Urinary bladder (tissue), 4 donors: Measurements from ENCODE around the gene PTP4A1. TPM values are rescaled to one million over a fixed set of nuclear protein-coding genes. Genes with fewer than 3 reads are reported as not detected.
"Not testable (repeated sequence)": the region's sequence is repeated elsewhere in the genome, so short reads cannot be mapped to it uniquely, and the experiment has no call there.

Experiments
- DNase-seq: peaks from one replicate; pipeline ENCODE4 v3.0.0-alpha.2; 2015; ENCODE audit errors: extremely low spot score
- H3K27ac ChIP-seq: one replicate; pipeline ENCODE4 v1.5.1; 2013; ENCODE audit warnings: low read depth, mild to moderate bottlenecking, moderate library complexity
- H3K36me3 ChIP-seq: one replicate; pipeline ENCODE4 v1.6.1; 2013; ENCODE audit warnings: mild to moderate bottlenecking, moderate library complexity; ENCODE audit not compliant: insufficient read depth
- H3K4me1 ChIP-seq: one replicate; pipeline ENCODE4 v1.6.1; 2013; ENCODE audit warnings: mild to moderate bottlenecking, moderate library complexity; ENCODE audit not compliant: insufficient read depth
- H3K4me3 ChIP-seq: one replicate; pipeline ENCODE4 v1.5.1; 2013; ENCODE audit warnings: low read depth, low read length
- WGBS: extraction: QIAGEN DNeasy Blood & Tissue Kit; methylation state at CpG from one replicate; pipeline ENCODE4 v1.1.7; 2013; 5-methylcytosine and 5-hydroxymethylcytosine counted together
- polyA plus RNA-seq: library from polyadenylated mRNA; stranded (reverse); fragments of 200-250 nt; gene quantifications from one replicate; pipeline ENCODE4 v1.2.3, GENCODE V29; 2013
- total RNA-seq: library from RNA; depleted of rRNA; stranded (reverse); fragments of >200 nt; gene quantifications from one replicate; pipeline ENCODE4 v1.2.3, GENCODE V29; 2014
- donor health status: healthy with polysubstance abuse.
- donor health status: healthy.

The PTP4A1 gene
- total and polyA plus RNA-seq, 2 donors = 19.1 to 63.4 TPM

DNA sequence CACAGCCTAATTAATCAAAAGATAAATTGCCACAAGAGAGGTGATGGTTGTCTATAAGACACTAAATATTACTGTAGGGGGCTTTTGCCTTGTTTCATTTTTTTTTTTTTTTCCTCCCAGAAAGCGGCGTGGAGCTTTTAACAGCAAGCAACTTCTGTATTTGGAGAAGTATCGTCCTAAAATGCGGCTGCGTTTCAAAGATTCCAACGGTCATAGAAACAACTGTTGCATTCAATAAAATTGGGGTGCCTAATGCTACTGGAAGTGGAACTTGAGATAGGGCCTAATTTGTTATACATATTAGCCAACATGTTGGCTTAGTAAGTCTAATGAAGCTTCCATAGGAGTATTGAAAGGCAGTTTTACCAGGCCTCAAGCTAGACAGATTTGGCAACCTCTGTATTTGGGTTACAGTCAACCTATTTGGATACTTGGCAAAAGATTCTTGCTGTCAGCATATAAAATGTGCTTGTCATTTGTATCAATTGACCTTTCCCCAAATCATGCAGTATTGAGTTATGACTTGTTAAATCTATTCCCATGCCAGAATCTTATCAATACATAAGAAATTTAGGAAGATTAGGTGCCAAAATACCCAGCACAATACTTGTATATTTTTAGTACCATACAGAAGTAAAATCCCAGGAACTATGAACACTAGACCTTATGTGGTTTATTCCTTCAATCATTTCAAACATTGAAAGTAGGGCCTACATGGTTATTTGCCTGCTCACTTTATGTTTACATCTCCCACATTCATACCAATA lies 7.8 kb downstream of the PTP4A1 start:
- no peak overlapping the region for H3K27ac ChIP-seq
- H3K36me3 ChIP-seq = no peaks in the 10 kb centered on the region
- no peaks in the 10 kb centered on the region for H3K4me1 ChIP-seq
- 98% methylated on average over 6 of the region's 6 CpGs for WGBS
- DNase-seq = no peak
- H3K4me3 ChIP-seq = no peak overlapping the region

DNA sequence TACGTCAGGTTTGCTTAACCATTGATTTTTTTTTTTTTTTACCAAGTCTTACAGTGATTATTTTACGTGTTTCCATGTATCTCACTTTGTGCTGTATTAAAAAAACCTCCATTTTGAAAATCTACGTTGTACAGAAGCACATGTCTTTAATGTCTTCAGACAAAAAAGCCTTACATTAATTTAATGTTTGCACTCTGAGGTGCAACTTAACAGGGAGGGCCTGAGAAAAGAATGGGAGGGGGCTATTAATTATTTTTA lies 8.4 kb downstream of the PTP4A1 start:
- no peaks in the 10 kb centered on the region for H3K36me3 ChIP-seq
- DNase-seq = no peak
- 84% methylated on average over 3 of the region's 3 CpGs for WGBS

DNA sequence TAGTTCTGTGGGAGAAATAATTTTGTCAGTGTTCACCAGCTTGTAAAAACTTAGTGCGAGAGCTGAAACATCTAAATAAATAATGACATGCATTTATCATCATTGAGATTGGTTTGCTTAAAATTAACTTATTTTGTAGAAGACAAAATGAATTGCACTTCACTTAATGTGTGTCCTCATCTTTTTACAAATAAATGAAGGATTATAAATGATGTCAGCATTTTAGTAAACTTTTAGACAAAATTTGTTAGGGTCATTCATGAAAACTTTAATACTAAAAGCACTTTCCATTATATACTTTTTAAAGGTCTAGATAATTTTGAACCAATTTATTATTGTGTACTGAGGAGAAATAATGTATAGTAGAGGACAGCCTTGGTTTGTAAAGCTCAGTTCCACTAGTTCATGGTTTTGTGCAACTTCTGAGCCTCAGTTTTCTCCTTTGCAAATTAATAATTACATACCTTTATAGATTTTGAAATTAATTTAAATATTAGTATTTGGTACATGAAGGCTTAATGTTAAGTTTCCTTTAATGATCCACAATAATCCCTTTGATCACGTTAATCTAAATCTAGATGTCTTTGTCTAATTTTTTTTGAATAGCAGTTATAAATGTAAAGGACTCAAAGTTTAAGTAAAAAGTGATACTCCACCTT lies 9.2 kb downstream of the PTP4A1 start:
- WGBS = 94% methylated on average over 2 of the region's 2 CpGs
- H3K4me1 ChIP-seq = no peaks in the 10 kb centered on the region
- H3K27ac ChIP-seq = no peak overlapping the region
- H3K36me3 ChIP-seq = no peaks in the 10 kb centered on the region
- no peak overlapping the region for H3K4me3 ChIP-seq
- no peak for DNase-seq

More for the DNA sequence above, 8.4 kb downstream of the PTP4A1 start:
- no peak overlapping the region for H3K27ac ChIP-seq
- H3K4me1 ChIP-seq = no peaks in the 10 kb centered on the region
- no peak overlapping the region for H3K4me3 ChIP-seq

DNA sequence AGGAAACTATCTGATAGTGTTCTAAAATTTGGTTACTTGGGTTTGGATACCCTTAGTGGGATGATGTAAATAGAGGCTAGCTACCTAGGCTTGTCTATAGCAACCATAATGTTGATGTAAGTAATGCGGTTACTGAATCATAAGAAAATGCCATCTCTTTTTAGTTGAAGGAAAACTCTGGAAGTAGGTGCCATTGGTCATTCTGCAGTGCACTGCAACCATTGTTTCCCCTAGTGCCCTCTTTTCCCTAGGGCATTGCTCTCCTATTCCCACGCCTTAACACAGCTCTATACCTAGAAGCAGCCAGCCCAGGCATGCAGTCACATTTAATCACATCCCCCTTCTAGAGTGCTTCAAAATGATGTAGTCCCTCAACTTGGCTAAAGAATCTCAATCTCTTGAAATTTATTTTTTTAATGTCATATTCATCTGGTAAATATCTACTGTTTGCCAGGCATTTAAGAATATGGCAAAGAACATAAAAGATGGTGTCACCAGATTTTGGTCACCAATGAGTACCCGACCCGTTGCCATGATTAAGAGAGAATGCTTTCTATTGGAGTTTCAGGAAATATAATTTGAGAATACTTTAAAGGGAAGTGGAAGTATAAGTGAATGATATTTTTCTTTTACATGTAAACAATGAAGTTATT lies 10.4 kb downstream of the PTP4A1 start:
- 96% methylated on average over 4 of the region's 4 CpGs for WGBS
- DNase-seq = no peak
- Histone ChIP-seq H3K4me3 (no peak overlapping the region), H3K36me3 (no peaks in the 10 kb centered on the region), H3K27ac (no peak overlapping the region), H3K4me1 (no peaks in the 10 kb centered on the region)

DNA sequence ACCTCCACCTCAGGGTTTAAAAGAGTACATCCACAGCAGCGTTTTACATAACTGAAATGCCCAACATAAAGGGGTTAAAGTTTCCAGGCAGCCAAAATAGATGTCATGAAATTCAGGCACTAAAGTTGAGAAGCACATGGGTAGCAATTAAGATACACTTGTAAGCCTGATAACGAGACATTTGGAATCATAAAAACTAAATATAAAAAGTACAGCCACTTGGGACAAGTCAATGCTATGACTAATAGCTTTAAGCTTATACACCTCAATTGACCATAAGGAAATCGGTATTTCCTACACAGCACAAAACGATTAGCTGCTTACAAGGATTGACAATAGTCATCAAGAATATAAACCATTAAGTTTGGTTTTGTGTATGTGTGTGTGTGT lies 11.8 kb downstream of the PTP4A1 start:
- WGBS = 80% methylated on average over 4 of the region's 4 CpGs
- Histone ChIP-seq H3K4me1 (no peaks in the 10 kb centered on the region), H3K27ac (no peak overlapping the region), H3K36me3 (no peaks in the 10 kb centered on the region), H3K4me3 (no peak overlapping the region)
- no peak for DNase-seq

DNA sequence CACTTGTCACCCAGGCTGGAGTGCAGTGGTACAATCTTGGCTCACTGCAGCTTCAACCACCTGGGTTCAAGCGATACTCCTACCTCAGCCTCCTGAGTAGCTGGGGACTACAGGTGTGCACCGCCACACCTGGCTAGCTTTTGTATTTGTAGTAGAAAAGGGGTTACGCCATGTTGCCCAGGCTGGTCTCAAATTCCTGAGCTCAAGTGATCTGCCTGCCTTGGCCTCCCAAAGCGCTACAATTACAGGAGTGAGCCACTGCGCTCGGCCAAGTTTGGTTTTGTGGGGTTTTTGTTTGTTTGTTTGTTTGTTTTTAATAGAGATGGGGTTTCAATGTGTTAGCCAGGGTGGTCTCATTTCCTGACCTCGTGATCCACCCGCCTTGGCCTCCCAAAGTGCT lies 12.3 kb downstream of the PTP4A1 start:
- no peak for DNase-seq
- Histone ChIP-seq H3K27ac (no peak overlapping the region), H3K4me3 (no peak overlapping the region), H3K4me1 (no peaks in the 10 kb centered on the region), H3K36me3 (no peaks in the 10 kb centered on the region)
- WGBS = 97% methylated on average over 8 of the region's 8 CpGs

DNA sequence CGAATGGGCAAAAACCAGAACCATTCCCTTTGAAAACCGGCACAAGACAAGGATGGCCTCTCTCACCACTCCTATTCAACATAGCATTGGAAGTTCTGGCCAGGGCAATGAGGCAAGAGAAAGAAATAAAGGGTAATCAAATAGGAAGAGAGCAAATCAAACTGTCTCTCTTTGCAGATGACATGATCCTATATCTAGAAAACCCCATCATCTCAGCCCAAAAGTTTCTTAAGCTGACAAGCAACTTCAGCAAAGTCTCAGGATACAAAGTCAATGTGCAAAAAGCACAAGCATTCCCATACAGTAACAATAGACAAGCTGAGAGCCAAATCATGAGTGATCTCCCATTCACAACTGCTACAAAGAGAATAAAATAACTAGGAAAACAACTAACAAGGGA lies 13.4 kb downstream of the PTP4A1 start:
- not testable (repeated sequence) for H3K4me1 ChIP-seq, H3K36me3 ChIP-seq, DNase-seq, H3K27ac ChIP-seq, H3K4me3 ChIP-seq
- WGBS = 90% methylated on average over 2 of the region's 2 CpGs

DNA sequence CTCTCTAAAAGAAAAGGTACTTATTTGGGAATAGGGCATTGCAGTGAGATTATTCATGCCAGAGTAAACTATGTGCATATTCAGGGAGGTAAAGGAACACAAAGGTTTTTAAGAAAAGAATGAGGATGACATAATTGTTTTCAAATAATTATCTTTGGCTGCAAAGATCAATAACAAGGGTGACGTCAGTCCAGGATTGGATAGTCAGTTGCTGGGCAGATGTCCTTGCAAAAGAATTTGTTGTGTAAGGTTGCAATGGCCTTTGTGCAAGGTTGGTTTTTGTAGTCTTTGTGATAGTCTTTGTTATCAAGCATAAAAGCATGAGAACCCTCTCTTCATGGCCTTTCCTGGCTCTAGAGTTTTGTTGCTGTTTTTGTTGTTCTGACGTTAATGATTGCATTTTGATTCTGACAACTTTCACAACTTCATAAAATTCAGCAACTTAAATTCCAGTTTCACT lies 17.7 kb downstream of the PTP4A1 start:
- H3K4me1 ChIP-seq = no peaks in the 10 kb centered on the region
- H3K27ac ChIP-seq = no peak overlapping the region
- DNase-seq = no peak
- no peaks in the 10 kb centered on the region for H3K36me3 ChIP-seq
- WGBS = 73% methylated on average over 2 of the region's 2 CpGs
- no peak overlapping the region for H3K4me3 ChIP-seq

DNA sequence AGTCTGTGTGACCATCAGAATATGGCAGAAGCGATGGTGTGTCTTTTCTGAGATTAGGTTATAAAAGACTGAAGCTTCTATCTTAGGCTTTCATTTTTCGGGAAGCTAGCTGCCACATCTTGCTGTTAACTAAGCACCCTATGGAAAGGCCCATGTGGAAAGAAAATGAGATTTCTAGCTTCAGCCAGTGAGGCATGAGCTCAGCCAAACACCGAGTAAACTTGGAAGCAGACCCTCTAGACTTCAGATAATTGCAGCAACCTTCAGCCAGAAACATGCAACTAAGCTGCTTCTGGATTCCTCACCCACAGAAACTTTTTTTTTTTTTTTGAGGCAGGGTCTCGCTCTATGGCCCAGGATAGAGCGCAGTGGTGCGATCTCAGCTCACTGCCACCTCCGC lies 20.6 kb downstream of the PTP4A1 start:
- H3K36me3 ChIP-seq = no peaks in the 10 kb centered on the region
- no peak overlapping the region for H3K4me3 ChIP-seq
- no peak overlapping the region for H3K27ac ChIP-seq
- WGBS = 90% methylated on average over 7 of the region's 7 CpGs
- no peak for DNase-seq
- no peaks in the 10 kb centered on the region for H3K4me1 ChIP-seq

DNA sequence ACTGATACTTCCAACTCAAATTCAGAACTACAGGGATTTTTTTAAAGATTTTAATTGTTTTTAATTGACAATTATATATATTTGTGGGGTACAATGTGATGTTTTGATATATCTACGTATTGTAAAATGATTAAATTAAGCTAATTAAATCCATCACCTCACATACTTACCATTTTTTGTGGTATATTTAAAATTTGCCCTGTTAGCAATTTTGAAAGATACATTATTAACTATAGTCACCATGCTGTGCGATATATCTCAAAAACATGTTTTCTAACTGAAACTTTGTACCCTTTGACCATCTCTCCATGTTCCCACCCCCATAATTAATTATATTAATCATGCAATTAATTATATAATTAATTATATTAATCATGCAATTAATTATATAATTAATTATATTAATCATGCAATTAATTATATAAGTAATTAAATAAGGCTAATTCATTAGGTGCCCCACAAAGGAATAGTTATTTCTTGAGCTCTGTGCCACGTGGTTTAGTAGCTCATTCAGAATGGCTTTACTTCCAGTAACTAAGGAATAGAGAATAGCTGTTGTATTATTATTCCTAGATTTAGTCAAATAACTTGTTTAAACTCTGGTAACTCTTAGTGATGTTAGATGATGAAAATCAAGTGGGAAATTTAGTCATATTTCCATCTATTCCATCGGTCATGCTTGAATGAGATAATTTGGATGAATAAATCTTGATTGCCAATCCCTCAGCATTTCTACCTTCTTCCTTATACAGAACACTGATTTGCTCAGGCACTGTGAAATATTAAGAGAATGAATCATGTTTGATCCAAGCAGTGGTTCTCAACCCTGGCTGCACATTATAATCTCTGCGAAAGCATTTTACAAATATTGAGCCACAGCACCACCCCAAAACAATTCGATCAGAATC lies 25.1 kb downstream of the PTP4A1 start:
- Histone ChIP-seq H3K27ac (no peak overlapping the region), H3K4me1 (no peaks in the 10 kb centered on the region), H3K36me3 (no peaks in the 10 kb centered on the region), H3K4me3 (no peak overlapping the region)
- no peak for DNase-seq
- WGBS = 51% methylated on average over 6 of the region's 6 CpGs

DNA sequence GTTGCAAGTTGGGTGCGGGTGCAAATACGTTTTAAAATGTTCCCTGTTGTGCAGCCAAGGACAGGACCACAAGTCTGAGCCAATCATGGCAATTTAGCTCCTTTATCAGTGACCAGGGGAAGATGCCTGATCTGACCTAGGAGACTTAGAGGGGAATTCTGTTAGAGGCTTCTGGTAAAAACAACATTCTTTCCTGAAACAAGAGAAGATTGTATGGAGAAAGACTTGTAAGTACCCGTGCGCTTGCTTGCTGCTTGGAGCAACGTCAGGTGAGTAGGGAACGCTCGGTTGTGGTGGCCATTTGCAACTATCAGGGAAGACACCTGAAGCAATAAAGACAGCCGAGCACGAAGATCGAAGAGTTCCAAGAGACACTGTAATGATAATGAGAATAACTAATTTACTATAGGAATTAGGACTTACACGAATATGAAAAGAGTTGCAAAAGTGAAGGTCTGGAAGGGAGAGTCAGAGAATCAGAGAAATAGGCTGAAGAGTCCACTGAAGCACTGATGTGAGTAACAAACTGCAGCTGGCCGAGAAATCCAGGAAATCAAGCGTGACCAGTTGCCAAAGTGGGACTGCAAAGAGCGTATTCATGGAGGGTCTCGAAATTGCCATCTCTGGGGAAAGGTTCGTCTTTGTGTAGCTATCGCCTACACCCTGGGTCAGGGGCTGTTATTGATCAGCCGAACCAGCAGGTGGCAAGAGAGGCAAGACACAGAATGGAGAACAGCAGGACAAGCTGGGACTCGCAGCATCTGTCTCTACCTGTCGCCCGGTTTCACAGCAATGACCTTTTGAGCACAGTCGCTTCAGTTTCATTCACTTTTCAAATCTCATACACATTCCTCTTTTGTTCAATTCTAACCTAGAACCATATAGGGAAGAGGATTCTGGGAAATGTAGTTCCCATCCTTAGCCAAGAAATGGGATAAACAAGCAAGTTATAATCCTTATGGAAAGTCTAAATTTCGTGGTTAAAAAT lies 26.1 kb downstream of the PTP4A1 start:
- WGBS = 2% methylated on average over 23 of the region's 23 CpGs
- Histone ChIP-seq H3K4me1 (no peaks in the 10 kb centered on the region), H3K4me3 (peak overlapping the region; percentile 17), H3K27ac (no peak overlapping the region), H3K36me3 (no peaks in the 10 kb centered on the region)
- peak; percentile 46 for DNase-seq

DNA sequence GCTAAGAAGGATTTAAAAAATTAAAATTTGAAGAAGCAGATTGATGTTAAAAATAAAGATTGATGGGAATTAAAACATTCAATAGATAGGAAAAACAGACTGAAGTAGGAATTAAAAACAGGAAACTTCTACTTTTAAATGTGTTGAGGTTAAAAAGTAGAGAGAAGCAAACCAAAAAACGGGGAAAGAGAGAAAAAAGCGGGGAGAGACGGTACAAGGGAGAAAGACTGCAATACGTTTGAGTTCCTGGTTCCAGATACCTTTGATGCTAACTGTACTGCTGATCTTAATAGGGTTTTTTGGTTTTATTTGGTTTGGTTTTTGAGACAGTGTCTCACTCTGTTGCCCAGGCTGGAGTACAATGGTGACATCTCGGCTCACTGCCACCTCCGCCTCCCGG lies 27.0 kb downstream of the PTP4A1 start:
- DNase-seq = no peak
- WGBS = 84% methylated on average over 7 of the region's 7 CpGs

More for the DNA sequence above, 27.0 kb downstream of the PTP4A1 start:
- no peak overlapping the region for H3K27ac ChIP-seq
- H3K4me3 ChIP-seq = no peak overlapping the region
- H3K36me3 ChIP-seq = no peaks in the 10 kb centered on the region
- H3K4me1 ChIP-seq = no peaks in the 10 kb centered on the region
